HG02885 (cell line): ENCODE results near the gene MCM9.
A peak's percentile ranks its signal among the peaks of the same experiment; 100 is the strongest.
"Not testable (repeated sequence)": the region's sequence is repeated elsewhere in the genome, so short reads cannot be mapped to it uniquely, and the experiment has no call there.

ENCODE experiments used
- ATAC-seq: cut with Tn5 transposase; IDR thresholded peaks from one replicate; pipeline ENCODE4 v1.9.1; 2021; ENCODE audit warnings: mild to moderate bottlenecking; ENCODE audit not compliant: unreplicated experiment, poor library complexity

MCM9 gene

GRCh38 chr6:118776607-118777549 is 158.1 kb downstream of the MCM9 start:
- ATAC-seq, result peak; percentile 85

- ATAC-seq, result no peak
Observed at GRCh38 chr6:118775381-118775780, 159.6 kb downstream of the MCM9 start.

DNA sequence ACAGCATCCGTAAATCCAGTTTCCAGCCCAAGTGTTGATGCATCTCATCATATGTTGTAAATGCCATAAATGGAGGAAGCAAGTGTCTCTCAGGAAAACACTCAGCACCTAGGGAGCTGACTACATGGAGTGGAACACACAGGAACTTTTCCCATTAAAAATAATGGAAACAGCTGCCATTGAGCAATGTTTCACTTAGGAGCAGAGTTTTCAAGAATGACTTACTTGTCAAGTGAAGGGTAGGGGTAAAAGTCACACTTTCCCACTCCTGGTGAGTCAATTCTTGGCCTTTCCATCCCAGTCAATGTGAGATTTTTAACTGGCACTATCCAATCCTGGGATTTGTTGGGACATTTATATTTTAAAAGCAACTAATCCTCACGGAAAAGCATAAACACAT is 160.4 kb downstream of the MCM9 start:
- ATAC-seq, result no peak

GRCh38 chr6:118772886-118773285 is 162.1 kb downstream of the MCM9 start:
- ATAC-seq, result no peak

GRCh38 chr6:118771253-118771652 is 163.7 kb downstream of the MCM9 start:
- ATAC-seq, result no peak

- no peak for ATAC-seq
Observed at GRCh38 chr6:118770835-118771234, 164.1 kb downstream of the MCM9 start.

DNA sequence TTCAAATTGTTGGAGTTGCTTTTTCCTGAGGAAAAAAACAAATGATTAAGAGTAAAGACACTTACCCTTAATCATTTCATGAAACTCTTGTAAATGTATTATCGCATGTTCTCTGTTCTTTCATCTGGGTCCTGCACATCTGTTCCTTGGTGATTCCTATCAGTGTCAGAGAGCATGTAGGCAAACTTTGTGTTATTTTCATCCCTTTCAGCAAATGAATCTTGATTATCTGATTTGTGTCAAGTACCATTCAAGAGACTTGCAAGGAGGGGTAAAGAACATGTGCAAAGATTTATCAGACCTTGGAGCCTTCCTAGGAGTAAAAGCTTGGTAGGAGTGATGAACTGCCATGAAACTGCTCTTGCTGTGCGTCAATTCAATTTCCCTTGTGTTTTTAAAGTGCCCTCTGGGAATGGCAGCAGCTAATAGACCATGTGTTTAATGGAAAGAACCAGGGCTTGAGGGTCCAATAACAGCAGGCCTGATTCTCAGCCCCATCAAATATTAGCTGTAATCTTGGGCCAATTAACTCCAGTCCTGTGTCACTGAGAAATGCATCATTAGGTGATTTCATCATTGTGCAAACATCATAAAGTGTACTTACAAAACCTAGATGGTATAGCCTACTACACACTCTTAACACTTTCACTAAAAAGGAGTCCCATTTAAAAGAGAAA is 164.7 kb downstream of the MCM9 start:
- ATAC-seq, result no peak

DNA sequence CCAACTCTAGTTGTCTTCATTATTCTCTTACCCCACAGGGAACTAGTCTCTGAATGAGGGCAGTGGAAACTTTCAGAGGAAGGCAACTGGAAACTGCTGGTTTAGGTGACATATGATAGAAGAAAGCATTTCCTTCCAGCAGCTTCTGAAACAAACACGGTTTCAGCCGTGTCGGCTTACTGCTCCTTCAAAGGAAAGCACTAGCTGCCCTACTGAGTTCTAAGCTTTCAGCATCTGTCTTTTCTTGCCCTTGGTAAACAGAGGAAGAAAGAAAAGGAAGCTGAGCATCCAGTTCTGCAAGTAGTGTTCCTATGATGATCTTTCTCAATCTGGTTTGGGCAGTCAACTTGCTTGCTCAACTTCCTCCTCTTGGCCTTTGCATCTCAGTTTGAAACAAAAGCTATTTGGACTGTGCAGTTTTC is 166.0 kb downstream of the MCM9 start:
- ATAC-seq, result no peak

DNA sequence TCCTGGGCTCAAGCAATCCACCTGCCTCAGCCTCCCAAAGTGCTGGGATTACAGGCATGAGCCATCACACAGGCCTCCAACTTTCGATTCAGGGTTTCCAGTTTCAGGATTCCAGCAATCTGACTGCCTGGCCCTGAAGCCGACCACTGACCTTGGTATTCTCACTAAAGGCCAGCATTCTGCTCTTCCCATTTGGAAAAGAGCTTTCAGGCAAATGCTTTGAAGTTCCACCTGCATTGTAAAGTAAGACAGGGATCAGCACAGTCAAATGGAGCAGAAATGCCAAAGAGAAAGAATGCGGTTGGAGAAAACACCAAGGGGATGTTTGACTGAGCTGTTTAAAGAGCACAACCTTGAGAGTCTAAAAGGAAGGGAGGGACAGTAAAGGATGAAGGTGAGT is 166.5 kb downstream of the MCM9 start:
- no peak for ATAC-seq

GRCh38 chr6:118765316-118765715 is 169.6 kb downstream of the MCM9 start:
- not testable (repeated sequence) for ATAC-seq

DNA sequence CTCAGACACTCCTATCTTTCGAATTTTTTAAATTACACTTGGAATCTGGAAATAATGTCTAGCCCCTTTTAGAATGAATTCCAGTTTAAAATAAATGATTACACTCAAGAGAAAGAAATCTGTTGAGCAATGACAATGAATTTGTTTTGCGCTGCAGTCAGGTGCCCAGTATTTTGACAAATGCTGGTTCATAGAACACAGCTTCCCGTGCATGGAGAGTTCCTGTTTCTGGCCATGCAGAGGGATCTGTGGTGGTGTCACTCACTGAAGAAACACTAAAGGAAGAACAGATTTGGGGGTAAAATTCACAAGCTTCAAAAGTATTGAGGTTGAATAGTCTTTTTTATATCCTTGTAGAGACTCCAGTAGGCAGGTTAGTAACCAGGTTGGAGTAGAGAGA is 170.2 kb downstream of the MCM9 start:
- no peak for ATAC-seq
